ENCODE data around the gene KCNE1. TPM values are rescaled to one million over a fixed set of nuclear protein-coding genes. Genes with fewer than 3 reads are reported as not detected.
A peak's percentile ranks its signal among the peaks of the same experiment; 100 is the strongest.

The KCNE1 gene
- total and polyA plus RNA-seq, 2 donors from 2014 or later = 2.5 to 4.4 TPM

DNA sequence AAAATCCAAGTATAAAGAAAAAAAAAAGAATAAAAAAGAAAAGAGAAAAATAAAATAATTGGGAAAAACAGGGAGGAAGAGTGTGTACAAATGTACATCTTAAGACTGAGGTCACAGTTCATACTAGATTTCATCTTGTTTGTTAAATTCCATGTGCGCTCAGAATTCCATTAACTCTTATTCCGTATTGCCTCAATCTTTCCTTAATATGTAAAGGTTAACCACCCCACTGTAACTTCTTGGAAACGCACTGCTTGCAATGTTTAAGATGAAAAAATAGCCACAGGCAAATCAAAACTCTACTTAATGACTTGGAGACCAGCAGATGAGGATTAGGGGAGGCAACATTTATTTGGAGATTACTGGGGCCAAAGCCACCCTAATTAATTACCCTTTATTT is 23.9 kb upstream of the KCNE1 start:
- H3K4me3 ChIP-seq (ENCODE audit: low read length in 3 of 3) = no peak overlapping the region
- no peak overlapping the region for H3K9ac ChIP-seq (ENCODE audit: low read length in 3 of 3)
- H3K9me3 ChIP-seq (ENCODE audit: control insufficient read depth in 2 of 3, insufficient read depth in 1 of 3, low read length in 3 of 3) = no peaks in the 10 kb centered on the region
- DNase-seq (peak in 1 of 5 donors; percentile 32), FAIRE-seq (peak; percentile 27)
- intact Hi-C loops (cut with DNase I) = no loop called here
- H3K4me1 ChIP-seq (ENCODE audit: control insufficient read depth in 2 of 3, insufficient read depth in 2 of 3, low read depth in 1 of 3, low read length in 3 of 3) = peaks cover 0 to 10% (median 4%) of the 10 kb centered on the region in 3 donors
- H3K27ac ChIP-seq (ENCODE audit: low read depth in 2 of 2, low read length in 2 of 2) = peak overlapping the region in 1 of 2 donors; percentile 52
- H3K36me3 ChIP-seq (ENCODE audit: control insufficient read depth in 2 of 3, insufficient read depth in 3 of 3, low read length in 3 of 3) = no peaks in the 10 kb centered on the region
- no peaks in the 10 kb centered on the region for H3K27me3 ChIP-seq (ENCODE audit: control insufficient read depth, insufficient read depth, low read length)
- TF ChIP-seq, protein P1, sequence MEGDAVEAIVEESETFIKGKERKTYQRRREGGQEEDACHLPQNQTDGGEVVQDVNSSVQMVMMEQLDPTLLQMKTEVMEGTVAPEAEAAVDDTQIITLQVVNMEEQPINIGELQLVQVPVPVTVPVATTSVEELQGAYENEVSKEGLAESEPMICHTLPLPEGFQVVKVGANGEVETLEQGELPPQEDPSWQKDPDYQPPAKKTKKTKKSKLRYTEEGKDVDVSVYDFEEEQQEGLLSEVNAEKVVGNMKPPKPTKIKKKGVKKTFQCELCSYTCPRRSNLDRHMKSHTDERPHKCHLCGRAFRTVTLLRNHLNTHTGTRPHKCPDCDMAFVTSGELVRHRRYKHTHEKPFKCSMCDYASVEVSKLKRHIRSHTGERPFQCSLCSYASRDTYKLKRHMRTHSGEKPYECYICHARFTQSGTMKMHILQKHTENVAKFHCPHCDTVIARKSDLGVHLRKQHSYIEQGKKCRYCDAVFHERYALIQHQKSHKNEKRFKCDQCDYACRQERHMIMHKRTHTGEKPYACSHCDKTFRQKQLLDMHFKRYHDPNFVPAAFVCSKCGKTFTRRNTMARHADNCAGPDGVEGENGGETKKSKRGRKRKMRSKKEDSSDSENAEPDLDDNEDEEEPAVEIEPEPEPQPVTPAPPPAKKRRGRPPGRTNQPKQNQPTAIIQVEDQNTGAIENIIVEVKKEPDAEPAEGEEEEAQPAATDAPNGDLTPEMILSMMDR (IDR thresholded peaks at IDR 0.05; ENCODE audit: borderline replicate concordance, extremely low read depth, insufficient read depth) = no peak

DNA sequence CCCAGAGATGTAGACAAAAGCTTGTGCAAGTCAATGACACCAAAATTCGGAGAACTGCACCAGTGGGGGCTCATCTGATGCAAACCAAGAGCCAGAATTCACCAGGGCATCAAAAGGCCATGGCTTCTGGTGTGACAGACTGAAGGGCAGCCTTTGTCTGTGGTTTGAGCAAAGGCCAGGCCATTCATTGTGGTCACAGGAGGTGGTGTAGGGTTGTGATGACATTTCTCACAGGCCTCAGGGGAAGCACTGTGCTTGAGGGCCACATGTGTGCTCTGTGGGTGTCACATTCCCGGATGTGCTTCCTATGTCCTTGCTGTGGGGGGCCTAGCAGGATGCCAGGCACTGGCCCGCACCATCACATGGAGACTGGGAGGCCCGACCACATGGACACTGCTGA is 22.5 kb upstream of the KCNE1 start:
- intact Hi-C loops (cut with DNase I) = no loop called here
- no peaks in the 10 kb centered on the region for H3K27me3 ChIP-seq (ENCODE audit: control insufficient read depth, insufficient read depth, low read length)
- no peak overlapping the region for H3K4me3 ChIP-seq (ENCODE audit: low read length in 3 of 3)
- TF ChIP-seq, protein P1 (IDR thresholded peaks at IDR 0.05; ENCODE audit: borderline replicate concordance, extremely low read depth, insufficient read depth) = no peak
- no peak for DNase-seq
- H3K27ac ChIP-seq (ENCODE audit: low read depth in 2 of 2, low read length in 2 of 2) = no peak overlapping the region
- no peak for FAIRE-seq
- H3K36me3 ChIP-seq (ENCODE audit: control insufficient read depth in 2 of 3, insufficient read depth in 3 of 3, low read length in 3 of 3) = no peaks in the 10 kb centered on the region
- peaks cover 0 to 10% (median 4%) of the 10 kb centered on the region in 3 donors for H3K4me1 ChIP-seq (ENCODE audit: control insufficient read depth in 2 of 3, insufficient read depth in 2 of 3, low read depth in 1 of 3, low read length in 3 of 3)
- H3K9ac ChIP-seq (ENCODE audit: low read length in 3 of 3) = no peak overlapping the region
- no peaks in the 10 kb centered on the region for H3K9me3 ChIP-seq (ENCODE audit: control insufficient read depth in 2 of 3, insufficient read depth in 1 of 3, low read length in 3 of 3)

DNA sequence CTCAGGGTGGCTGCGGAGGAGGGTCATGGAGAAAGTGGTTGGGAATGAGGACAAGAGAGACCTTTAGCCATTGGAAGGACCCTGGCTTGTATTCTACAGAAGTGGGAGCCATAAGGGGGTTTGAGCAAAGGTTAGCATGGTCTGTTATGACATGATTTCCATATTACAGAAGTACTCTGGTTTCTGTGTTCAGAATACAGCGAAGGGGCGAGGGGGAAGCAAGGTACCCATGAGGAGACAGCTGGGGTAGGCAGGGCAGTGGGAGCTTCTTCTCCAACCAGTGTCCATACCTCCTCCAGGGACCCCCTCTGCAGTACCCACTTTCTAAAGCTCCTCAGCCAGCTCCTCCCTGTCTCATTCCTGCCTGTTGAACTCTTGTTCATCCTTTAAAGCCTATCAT is 21.9 kb upstream of the KCNE1 start:
- TF ChIP-seq, protein P1 (IDR thresholded peaks at IDR 0.05; ENCODE audit: borderline replicate concordance, extremely low read depth, insufficient read depth) = no peak
- no peak overlapping the region for H3K4me3 ChIP-seq (ENCODE audit: low read length in 3 of 3)
- no peaks in the 10 kb centered on the region for H3K27me3 ChIP-seq (ENCODE audit: control insufficient read depth, insufficient read depth, low read length)
- no peaks in the 10 kb centered on the region for H3K9me3 ChIP-seq (ENCODE audit: control insufficient read depth in 2 of 3, insufficient read depth in 1 of 3, low read length in 3 of 3)
- no peak overlapping the region for H3K9ac ChIP-seq (ENCODE audit: low read length in 3 of 3)
- FAIRE-seq (no peak), DNase-seq (no peak)
- no peak overlapping the region for H3K27ac ChIP-seq (ENCODE audit: low read depth in 2 of 2, low read length in 2 of 2)
- no peaks in the 10 kb centered on the region for H3K36me3 ChIP-seq (ENCODE audit: control insufficient read depth in 2 of 3, insufficient read depth in 3 of 3, low read length in 3 of 3)
- intact Hi-C loops (cut with DNase I) = no loop called here
- peaks cover 0 to 10% (median 4%) of the 10 kb centered on the region in 3 donors for H3K4me1 ChIP-seq (ENCODE audit: control insufficient read depth in 2 of 3, insufficient read depth in 2 of 3, low read depth in 1 of 3, low read length in 3 of 3)

GRCh38 chr21:34531399-34531798 is 19.4 kb upstream of the KCNE1 start:
- H3K36me3 ChIP-seq (ENCODE audit: control insufficient read depth in 2 of 3, insufficient read depth in 3 of 3, low read length in 3 of 3) = no peaks in the 10 kb centered on the region
- TF ChIP-seq, protein P1 (IDR thresholded peaks at IDR 0.05; ENCODE audit: borderline replicate concordance, extremely low read depth, insufficient read depth) = no peak
- H3K9ac ChIP-seq (ENCODE audit: low read length in 3 of 3) = no peak overlapping the region
- intact Hi-C loops (cut with DNase I) = no loop called here
- no peaks in the 10 kb centered on the region for H3K9me3 ChIP-seq (ENCODE audit: control insufficient read depth in 2 of 3, insufficient read depth in 1 of 3, low read length in 3 of 3)
- no peak overlapping the region for H3K4me3 ChIP-seq (ENCODE audit: low read length in 3 of 3)
- peaks cover 0 to 14% (median 7%) of the 10 kb centered on the region in 3 donors for H3K4me1 ChIP-seq (ENCODE audit: control insufficient read depth in 2 of 3, insufficient read depth in 2 of 3, low read depth in 1 of 3, low read length in 3 of 3)
- H3K27me3 ChIP-seq (ENCODE audit: control insufficient read depth, insufficient read depth, low read length) = no peaks in the 10 kb centered on the region
- no peak for DNase-seq
- no peak for FAIRE-seq
- H3K27ac ChIP-seq (ENCODE audit: low read depth in 2 of 2, low read length in 2 of 2) = no peak overlapping the region

All from kidney (tissue), 14 donors.